Activated CD4-positive, alpha-beta memory T cell treated with anti-CD3 and anti-CD28 coated beads for 36 hours (primary cell): ENCODE data around the gene HERPUD2. TPM values are rescaled to one million over a fixed set of nuclear protein-coding genes. Genes with fewer than 3 reads are reported as not detected.
"Not testable (repeated sequence)": the region's sequence is repeated elsewhere in the genome, so short reads cannot be mapped to it uniquely, and the experiment has no call there.

Experiments used
- CTCF ChIA-PET: fragments of 350-600 bp; sonication (Branson Sonifier 250); formaldehyde crosslinking; loops from one replicate; lab custom pipeline; 2021; ENCODE audit warnings: antibody characterized with exemption, inconsistent platforms; lab: Charles Lee
- POLR2A ChIA-PET: fragments of 350-600 bp; sonication (Branson Sonifier 250); formaldehyde crosslinking; loops from one replicate; lab custom pipeline; 2021; ENCODE audit warnings: antibody characterized with exemption; lab: Charles Lee
- DNase-seq: peaks from one replicate; pipeline ENCODE4 v3.0.0-alpha.2; 2020
- H3K27ac Mint-ChIP-seq: one replicate; pipeline ENCODE4 v1.8.0; 2021; ENCODE audit warnings: mixed read lengths
- H3K27me3 Mint-ChIP-seq: one replicate; pipeline ENCODE4 v1.8.0; 2021; ENCODE audit warnings: mixed read lengths
- H3K36me3 Mint-ChIP-seq: one replicate; pipeline ENCODE4 v1.8.0; 2021; ENCODE audit warnings: mixed read lengths
- H3K4me1 Mint-ChIP-seq: one replicate; pipeline ENCODE4 v1.8.0; 2021; ENCODE audit warnings: low read depth, mixed read lengths
- H3K4me3 Mint-ChIP-seq: one replicate; pipeline ENCODE4 v1.8.0; 2021; ENCODE audit warnings: mild to moderate bottlenecking, mixed read lengths
- H3K9me3 Mint-ChIP-seq: one replicate; pipeline ENCODE4 v1.8.0; 2021; ENCODE audit warnings: mixed read lengths
- intact Hi-C: fragments of 100-400 bp; cut with micrococcal nuclease; formaldehyde crosslinking; loops from one replicate; pipeline ENCODE4 v1.15.1; 2023
- total RNA-seq, 2 experiments: library from RNA; stranded (reverse); gene quantifications; one replicate each; pipeline ENCODE4 v1.2.3, GENCODE V29; 2021

HERPUD2 gene
- total RNA-seq, 2 experiments from 2014 or later = 26.2 to 29.6 TPM

DNA sequence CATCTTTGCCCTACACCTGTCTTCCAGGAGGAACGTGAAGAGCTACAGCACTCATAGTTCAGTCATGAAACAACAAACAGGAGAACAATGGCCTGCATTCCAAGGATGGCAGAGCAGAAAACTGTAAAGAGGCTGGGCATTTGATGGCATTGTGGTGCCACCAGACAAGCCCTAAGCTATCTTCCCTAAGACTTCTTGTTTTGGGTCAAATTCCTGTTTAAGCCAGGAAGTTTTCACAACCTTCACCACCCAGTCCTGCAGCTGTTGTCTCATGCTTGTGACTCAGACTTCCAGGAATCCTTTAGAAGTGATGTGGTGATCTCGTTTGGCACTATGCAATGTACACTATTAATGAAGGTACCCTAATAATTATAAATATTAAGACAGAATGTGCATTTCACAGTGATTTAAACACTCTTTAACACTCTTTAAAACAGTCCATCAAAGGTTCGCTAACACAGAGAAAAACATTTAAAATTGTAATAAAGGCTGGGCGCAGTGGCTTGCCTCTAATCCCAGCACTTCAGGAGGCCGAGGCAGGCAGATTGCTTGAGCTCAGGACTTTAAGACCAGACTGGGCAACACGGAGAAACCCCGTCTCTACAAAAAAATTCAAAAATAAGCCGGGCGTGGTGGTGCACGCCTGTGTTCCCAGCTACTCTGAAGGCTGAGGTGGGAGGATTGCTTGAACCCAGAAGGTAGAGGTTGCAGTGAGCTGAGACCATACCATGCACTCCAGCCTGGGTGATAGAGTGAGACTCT, 2.7 kb upstream of the HERPUD2 start:
- Mint-ChIP-seq H3K9me3 (no peaks in the 10 kb centered on the region), H3K4me1 (peaks cover 51% of the 10 kb centered on the region), H3K4me3 (no peak overlapping the region), H3K27ac (no peak overlapping the region), H3K36me3 (peaks cover 8% of the 10 kb centered on the region), H3K27me3 (no peaks in the 10 kb centered on the region)
- ChIA-PET CTCF (interaction anchor here (1.1 to 1.5 kb wide), 3 partner anchors 26 to 209 kb away, joined by 3 to 7 read pairs (median 3); no protein-coding TSS in a partner anchor), POLR2A (interaction anchor here (5.3 kb wide), 1 partner anchor 104 kb away, joined by 70 read pairs; the partner anchor contains the start of gene SEPTIN7)
- no peak for DNase-seq
- intact Hi-C loops = loop anchor here (10.0 kb wide), 2 partner anchors 1657 to 1747 kb away; partner anchors contain the start of gene ELMO1

DNA sequence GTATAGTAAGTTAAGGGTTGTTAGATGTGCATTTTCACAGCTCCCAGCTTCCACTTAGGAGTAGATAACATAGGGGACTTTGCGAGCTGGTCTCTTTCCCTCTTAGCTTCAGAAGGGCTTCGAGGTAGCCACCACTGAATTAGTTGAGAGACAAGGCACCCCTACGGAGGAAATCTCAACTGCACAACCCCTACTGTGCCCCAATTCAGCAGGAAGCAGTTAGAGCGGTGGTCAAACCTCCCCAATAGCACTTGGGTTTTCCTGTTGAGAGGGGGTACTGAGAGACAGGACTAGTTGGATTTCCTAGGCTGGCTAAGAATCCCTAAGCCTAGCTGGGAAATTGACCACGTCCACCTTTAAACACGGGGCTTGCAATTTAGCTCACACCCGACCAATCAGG, 1.1 kb upstream of the HERPUD2 start:
- ChIA-PET POLR2A (interaction anchor here (0.9 to 5.3 kb wide), 6 partner anchors 17 to 124 kb away, joined by 3 to 70 read pairs (median 4); partner anchors contain the start of gene SEPTIN7), CTCF (interaction anchor here (0.7 to 3.8 kb wide), 7 partner anchors 14 to 696 kb away, joined by 3 to 26 read pairs (median 3); partner anchors contain the start of gene SEPTIN7)
- H3K9me3 Mint-ChIP-seq = no peaks in the 10 kb centered on the region
- peak overlapping the region; percentile 93 for H3K4me3 Mint-ChIP-seq
- H3K27ac Mint-ChIP-seq = peak overlapping the region; percentile 98
- H3K36me3 Mint-ChIP-seq = peaks cover 8% of the 10 kb centered on the region
- peaks cover 49% of the 10 kb centered on the region for H3K4me1 Mint-ChIP-seq
- intact Hi-C loops = loop anchor here (1.0 to 10.0 kb wide), 6 partner anchors 13 to 1749 kb away; partner anchors contain the start of genes DPY19L1, ELMO1 and SEPTIN7
- no peaks in the 10 kb centered on the region for H3K27me3 Mint-ChIP-seq
- no peak for DNase-seq

DNA sequence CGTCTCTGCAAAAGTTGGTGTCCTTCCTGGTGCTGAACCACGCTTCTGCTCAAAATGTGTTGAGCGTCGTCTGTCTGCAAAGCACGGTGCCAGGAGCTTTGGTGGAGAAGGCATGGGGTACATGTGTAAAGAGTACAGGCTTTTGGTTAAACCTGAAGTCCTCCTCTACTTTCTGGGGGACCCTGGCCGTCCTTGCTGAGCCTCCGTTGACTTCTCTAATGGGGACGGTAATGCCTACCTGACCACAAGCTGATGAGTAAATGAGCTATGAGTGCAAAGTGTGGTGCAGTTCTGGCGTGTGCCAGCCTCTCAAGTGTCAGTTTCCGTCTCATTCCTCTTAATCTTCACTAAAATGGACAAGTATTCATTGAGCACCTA, 527 bp upstream of the HERPUD2 start:
- Mint-ChIP-seq H3K36me3 (peaks cover 10% of the 10 kb centered on the region), H3K27ac (peak overlapping the region; percentile 98), H3K4me3 (peak overlapping the region; percentile 93), H3K9me3 (no peaks in the 10 kb centered on the region), H3K27me3 (no peaks in the 10 kb centered on the region), H3K4me1 (peaks cover 48% of the 10 kb centered on the region)
- intact Hi-C loops = loop anchor here (1.0 to 10.0 kb wide), 6 partner anchors 14 to 1749 kb away; partner anchors contain the start of genes DPY19L1, ELMO1 and SEPTIN7
- CTCF ChIA-PET = interaction anchor here (0.7 to 3.8 kb wide), 7 partner anchors 14 to 697 kb away, joined by 3 to 26 read pairs (median 3); partner anchors contain the start of gene SEPTIN7
- POLR2A ChIA-PET = interaction anchor here (0.6 to 5.3 kb wide), 8 partner anchors 17 to 145 kb away, joined by 3 to 70 read pairs (median 4); partner anchors contain the start of gene SEPTIN7
- peak; percentile 58 for DNase-seq

DNA sequence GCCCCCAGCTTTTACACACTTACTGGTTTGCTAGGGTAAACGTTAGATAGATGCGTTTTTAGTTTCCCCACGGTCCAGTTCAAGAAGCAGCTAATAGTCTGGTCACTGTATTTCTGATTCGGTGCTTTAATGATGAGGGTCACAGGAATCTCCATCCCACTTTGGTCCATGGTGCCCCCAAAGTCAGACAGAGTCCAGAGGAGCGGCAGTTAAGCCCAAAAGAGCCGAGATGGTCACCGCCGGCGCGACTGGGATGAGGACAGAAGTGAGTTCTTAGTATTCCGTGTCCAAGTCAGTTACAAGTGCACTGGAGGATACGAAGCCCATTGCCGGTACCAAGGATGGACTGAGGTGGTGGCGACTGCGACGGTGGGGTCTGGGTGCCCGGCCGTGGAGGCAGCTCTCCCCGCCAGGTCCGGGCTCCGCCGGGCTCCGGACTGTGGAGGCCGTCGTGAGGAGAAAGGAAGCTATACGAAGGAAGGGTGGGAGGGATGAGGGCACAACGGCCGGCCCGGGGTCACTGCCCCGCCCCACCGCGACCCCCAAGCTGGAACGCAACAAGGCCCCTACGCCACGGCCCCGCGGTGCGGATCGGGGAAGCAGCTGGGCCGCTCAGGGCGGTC, 663 bp downstream of the HERPUD2 start:
- POLR2A ChIA-PET = interaction anchor here (0.7 to 5.3 kb wide), 5 partner anchors 14 to 108 kb away, joined by 3 to 70 read pairs (median 5); partner anchors contain the start of gene SEPTIN7
- intact Hi-C loops = loop anchor here (2.0 to 10.0 kb wide), 4 partner anchors 657 to 1751 kb away; partner anchors contain the start of genes DPY19L1 and ELMO1
- Mint-ChIP-seq H3K4me3 (peak overlapping the region; percentile 93), H3K27me3 (no peaks in the 10 kb centered on the region), H3K9me3 (no peaks in the 10 kb centered on the region), H3K36me3 (peaks cover 10% of the 10 kb centered on the region), H3K4me1 (peaks cover 45% of the 10 kb centered on the region), H3K27ac (peak overlapping the region; percentile 84)
- peak; percentile 32 for DNase-seq
- CTCF ChIA-PET = interaction anchor here (0.9 to 3.8 kb wide), 5 partner anchors 13 to 212 kb away, joined by 3 to 26 read pairs (median 6); partner anchors contain the start of gene SEPTIN7

DNA sequence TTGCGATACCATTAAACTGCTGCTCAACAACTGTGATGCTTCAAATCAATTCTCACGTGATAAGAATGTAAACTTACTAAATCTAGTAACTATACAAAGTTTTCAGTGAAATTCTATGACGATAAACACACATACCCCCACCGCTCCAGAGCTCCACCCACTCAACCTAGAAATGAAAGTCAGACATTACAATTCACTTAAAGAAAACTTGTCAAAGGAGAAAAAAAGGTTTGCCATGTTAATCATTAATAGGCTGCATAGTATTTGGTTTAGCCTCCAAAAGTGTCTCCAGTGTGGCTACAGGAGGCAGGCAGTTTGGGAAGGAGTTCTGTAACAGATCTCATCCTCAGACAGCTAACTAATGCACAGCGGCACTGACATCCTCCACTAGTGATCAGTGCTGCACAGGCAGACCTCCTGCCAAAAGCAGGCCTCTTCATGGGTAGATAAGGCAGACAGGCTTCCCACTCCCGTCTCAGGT, 3.1 kb downstream of the HERPUD2 start:
- H3K27me3 Mint-ChIP-seq = no peaks in the 10 kb centered on the region
- ChIA-PET CTCF (interaction anchor here (0.7 to 1.2 kb wide), 3 partner anchors 8 to 215 kb away, joined by 3 read pairs; no protein-coding TSS in a partner anchor), POLR2A (interaction anchor here (0.9 to 1.6 kb wide), 5 partner anchors 9 to 109 kb away, joined by 3 to 6 read pairs (median 3); partner anchors contain the start of gene SEPTIN7)
- peaks cover 9% of the 10 kb centered on the region for H3K36me3 Mint-ChIP-seq
- intact Hi-C loops = loop anchor here (1.0 to 10.0 kb wide), 5 partner anchors 11 to 1753 kb away; partner anchors contain the start of gene ELMO1
- H3K9me3 Mint-ChIP-seq = no peaks in the 10 kb centered on the region
- peak overlapping the region; percentile 84 for H3K27ac Mint-ChIP-seq
- peaks cover 61% of the 10 kb centered on the region for H3K4me1 Mint-ChIP-seq
- H3K4me3 Mint-ChIP-seq = peak overlapping the region; percentile 93
- peak; percentile 62 for DNase-seq

GRCh38 chr7:35691366-35691765, 3.6 kb downstream of the HERPUD2 start:
- Mint-ChIP-seq H3K36me3 (peaks cover 10% of the 10 kb centered on the region), H3K27me3 (no peaks in the 10 kb centered on the region), H3K27ac (peak overlapping the region; percentile 84), H3K9me3 (no peaks in the 10 kb centered on the region), H3K4me1 (peaks cover 58% of the 10 kb centered on the region), H3K4me3 (peak overlapping the region; percentile 93)
- POLR2A ChIA-PET = interaction anchor here (0.5 to 1.6 kb wide), 6 partner anchors 9 to 109 kb away, joined by 3 to 6 read pairs (median 4); partner anchors contain the start of gene SEPTIN7
- DNase-seq = no peak
- intact Hi-C loops = loop anchor here (1.0 to 10.0 kb wide), 4 partner anchors 39 to 1753 kb away; partner anchors contain the start of gene ELMO1
- CTCF ChIA-PET = interaction anchor here (0.7 to 1.2 kb wide), 5 partner anchors 9 to 216 kb away, joined by 3 read pairs; no protein-coding TSS in a partner anchor

DNA sequence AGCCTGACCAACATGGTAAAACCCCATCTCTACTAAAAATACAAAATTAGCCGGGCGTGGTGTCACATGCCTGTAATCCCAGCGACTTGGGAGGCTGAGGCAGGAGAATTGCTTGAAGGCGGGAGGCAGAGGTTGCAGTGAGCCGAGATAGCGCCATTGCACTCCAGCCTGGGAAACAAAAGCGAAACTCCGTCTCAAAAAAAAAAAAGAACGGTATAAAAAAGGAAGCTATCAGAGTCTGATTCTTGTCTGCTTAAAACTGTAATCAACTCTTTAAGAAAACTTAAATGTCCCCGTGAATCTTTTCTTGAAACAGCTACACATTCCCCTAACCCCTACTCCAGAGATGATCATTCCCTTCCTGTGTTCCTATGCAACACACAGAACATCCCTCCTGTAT, 4.3 kb downstream of the HERPUD2 start:
- ChIA-PET POLR2A (interaction anchor here (0.7 to 1.6 kb wide), 6 partner anchors 21 to 167 kb away, joined by 3 to 4 read pairs (median 3); partner anchors contain the start of gene SEPTIN7), CTCF (interaction anchor here (0.9 to 1.2 kb wide), 2 partner anchors 112 to 216 kb away, joined by 3 read pairs; no protein-coding TSS in a partner anchor)
- peak; percentile 29 for DNase-seq
- not testable (repeated sequence) for H3K27me3 Mint-ChIP-seq, H3K36me3 Mint-ChIP-seq, H3K9me3 Mint-ChIP-seq
- intact Hi-C loops = loop anchor here (1.0 to 10.0 kb wide), 4 partner anchors 38 to 1754 kb away; partner anchors contain the start of gene ELMO1
- H3K4me1 Mint-ChIP-seq = peaks cover 50% of the 10 kb centered on the region
- peak overlapping the region; percentile 84 for H3K27ac Mint-ChIP-seq
- peak overlapping the region; percentile 93 for H3K4me3 Mint-ChIP-seq

DNA sequence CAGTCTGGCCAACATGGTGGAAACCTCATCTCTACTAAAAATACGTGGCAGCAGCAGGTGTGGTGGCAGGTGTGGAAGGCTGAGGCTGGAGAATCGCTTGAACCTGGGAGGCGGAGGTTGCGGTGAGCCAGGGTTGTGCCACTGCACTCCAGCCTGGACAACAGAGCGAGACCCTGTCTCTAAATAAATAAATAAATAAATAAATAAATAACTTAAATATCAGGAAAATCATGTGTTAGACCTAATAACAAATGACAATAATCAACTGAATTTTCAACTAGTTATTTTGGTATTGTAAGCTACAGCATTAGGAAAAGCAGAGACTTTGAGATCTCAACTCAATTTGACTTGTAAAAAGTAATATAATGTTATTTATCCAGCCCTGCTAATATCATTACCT, 9.2 kb downstream of the HERPUD2 start:
- Mint-ChIP-seq H3K4me1 (peaks cover 64% of the 10 kb centered on the region), H3K4me3 (no peak overlapping the region), H3K27ac (no peak overlapping the region), H3K9me3 (no peaks in the 10 kb centered on the region), H3K27me3 (no peaks in the 10 kb centered on the region), H3K36me3 (peaks cover 21% of the 10 kb centered on the region)
- CTCF ChIA-PET = no interaction called here
- POLR2A ChIA-PET = no interaction called here
- intact Hi-C loops = no loop called here
- DNase-seq = no peak

- Mint-ChIP-seq H3K27ac (peak overlapping the region; percentile 70), H3K36me3 (peaks cover 14% of the 10 kb centered on the region), H3K27me3 (no peaks in the 10 kb centered on the region), H3K4me3 (peak overlapping the region; percentile 16), H3K4me1 (peaks cover 69% of the 10 kb centered on the region), H3K9me3 (no peaks in the 10 kb centered on the region)
- CTCF ChIA-PET = no interaction called here
- POLR2A ChIA-PET = no interaction called here
- no peak for DNase-seq
- intact Hi-C loops = loop anchor here (1.0 kb wide), 1 partner anchor 11 kb away; no protein-coding TSS in a partner anchor
These were observed 13.5 kb downstream of the HERPUD2 start for GRCh38 chr7:35681231-35682029.

- Mint-ChIP-seq H3K4me3 (peak overlapping the region; percentile 1), H3K4me1 (peaks cover 73% of the 10 kb centered on the region), H3K27me3 (no peaks in the 10 kb centered on the region), H3K36me3 (peaks cover 14% of the 10 kb centered on the region), H3K27ac (peak overlapping the region; percentile 56), H3K9me3 (no peaks in the 10 kb centered on the region)
- ChIA-PET CTCF (interaction anchor here (0.6 to 1.0 kb wide), 3 partner anchors 9 to 45 kb away, joined by 3 read pairs; no protein-coding TSS in a partner anchor), POLR2A (no interaction called here)
- intact Hi-C loops = loop anchor here (1.0 kb wide), 1 partner anchor 12 kb away; no protein-coding TSS in a partner anchor
- DNase-seq = no peak
These were observed 14.4 kb downstream of the HERPUD2 start for GRCh38 chr7:35680403-35681013.
